KOPT-K1 (cell line): Measurements from ENCODE around the gene ARID4B.
"Not testable (repeated sequence)": the region's sequence is repeated elsewhere in the genome, so short reads cannot be mapped to it uniquely, and the experiment has no call there.

Experiments
- H3K27ac ChIP-seq: fragments of 200-600 bp; sonication (generic); 2 replicates; pipeline ENCODE4 v1.5.1; 2016; ENCODE audit warnings: antibody characterized with exemption, mild to moderate bottlenecking, low read depth, low read length; ENCODE audit not compliant: poor library complexity, severe bottlenecking
- H3K36me3 ChIP-seq: fragments of 200-600 bp; sonication (generic); 2 replicates; pipeline ENCODE4 v1.5.1; 2017; ENCODE audit warnings: antibody characterized with exemption, mild to moderate bottlenecking, low read length, moderate library complexity; ENCODE audit not compliant: insufficient read depth
- H3K9me3 ChIP-seq: fragments of 200-600 bp; sonication (generic); 2 replicates; pipeline ENCODE4 v1.5.1; 2017; ENCODE audit warnings: antibody characterized with exemption, low read length, mild to moderate bottlenecking; ENCODE audit not compliant: insufficient read depth, poor library complexity, severe bottlenecking

The ARID4B gene

GRCh38 chr1:235214962-235215361, 113.0 kb downstream of the ARID4B start:
- Histone ChIP-seq H3K27ac (peak overlapping the region; percentile 24), H3K36me3 (peaks cover 52% of the 10 kb centered on the region)
- not testable (repeated sequence) for H3K9me3 ChIP-seq

DNA sequence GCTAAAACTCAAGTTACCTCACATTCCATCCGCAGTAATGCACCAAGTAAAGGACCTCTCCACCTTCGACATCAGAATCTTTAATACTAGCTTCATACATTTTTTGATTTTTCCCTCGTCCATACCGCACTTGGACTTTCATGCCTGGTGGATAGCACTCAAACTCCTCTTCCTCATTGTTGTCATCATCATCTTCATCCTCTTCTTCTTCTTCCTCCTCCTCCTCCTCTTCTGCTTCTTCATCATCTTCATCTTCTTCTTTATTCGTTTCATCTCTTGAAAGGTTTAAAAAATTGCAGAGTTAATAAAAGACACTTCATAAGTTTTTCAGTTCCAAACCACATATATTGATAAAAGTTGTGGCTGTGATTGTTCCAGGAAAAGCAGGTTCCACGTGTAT, 114.2 kb downstream of the ARID4B start:
- H3K9me3 ChIP-seq = no peaks in the 10 kb centered on the region
- peak overlapping the region; percentile 29 for H3K27ac ChIP-seq
- H3K36me3 ChIP-seq = peaks cover 50% of the 10 kb centered on the region

- peaks cover 49% of the 10 kb centered on the region for H3K36me3 ChIP-seq
These were observed 116.5 kb downstream of the ARID4B start for GRCh38 chr1:235211517-235211916.

DNA sequence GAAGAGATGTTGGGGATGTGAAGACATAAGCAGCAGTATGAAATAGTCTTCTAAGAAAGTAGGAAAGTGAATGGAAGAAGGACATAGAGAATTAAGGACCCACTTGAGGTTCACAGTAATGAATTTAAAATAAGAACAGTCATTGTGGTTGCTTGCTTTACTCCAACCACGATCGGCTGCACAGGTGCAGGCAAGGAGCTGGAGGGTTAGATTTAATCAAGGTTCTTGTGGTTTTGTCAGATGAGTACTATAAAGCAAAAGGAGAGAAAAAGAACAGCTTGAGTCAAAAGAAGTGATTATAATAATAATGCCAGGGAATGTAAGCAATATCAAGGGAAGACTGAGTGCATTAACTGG, 120.8 kb downstream of the ARID4B start:
- peaks cover 40% of the 10 kb centered on the region for H3K36me3 ChIP-seq
- H3K27ac ChIP-seq = peak overlapping the region; percentile 62
- no peaks in the 10 kb centered on the region for H3K9me3 ChIP-seq

More at GRCh38 chr1:235211517-235211916, 116.5 kb downstream of the ARID4B start:
- no peaks in the 10 kb centered on the region for H3K9me3 ChIP-seq
- H3K27ac ChIP-seq = no peak overlapping the region

- Histone ChIP-seq H3K36me3 (peaks cover 35% of the 10 kb centered on the region), H3K27ac (peak overlapping the region; percentile 62), H3K9me3 (no peaks in the 10 kb centered on the region)
These were observed 121.3 kb downstream of the ARID4B start for GRCh38 chr1:235206533-235207208.

- Histone ChIP-seq H3K27ac (peak overlapping the region; percentile 62), H3K36me3 (peaks cover 35% of the 10 kb centered on the region), H3K9me3 (no peaks in the 10 kb centered on the region)
These were observed 122.3 kb downstream of the ARID4B start for GRCh38 chr1:235205687-235206086.

- H3K9me3 ChIP-seq = no peaks in the 10 kb centered on the region
- H3K36me3 ChIP-seq = peaks cover 24% of the 10 kb centered on the region
- H3K27ac ChIP-seq = no peak overlapping the region
These were observed 124.6 kb downstream of the ARID4B start for GRCh38 chr1:235203428-235203827.

- peaks cover 34% of the 10 kb centered on the region for H3K36me3 ChIP-seq
- H3K9me3 ChIP-seq, H3K27ac ChIP-seq: not testable (repeated sequence)
These were observed 125.5 kb downstream of the ARID4B start for GRCh38 chr1:235202447-235202846.

GRCh38 chr1:235199441-235199840, 128.5 kb downstream of the ARID4B start:
- H3K9me3 ChIP-seq = no peaks in the 10 kb centered on the region
- peaks cover 61% of the 10 kb centered on the region for H3K36me3 ChIP-seq
- no peak overlapping the region for H3K27ac ChIP-seq

- peaks cover 84% of the 10 kb centered on the region for H3K36me3 ChIP-seq
These were observed 137.5 kb downstream of the ARID4B start for GRCh38 chr1:235190431-235190830.

GRCh38 chr1:235187316-235187715, 140.7 kb downstream of the ARID4B start:
- H3K9me3 ChIP-seq = no peaks in the 10 kb centered on the region
- peaks cover 77% of the 10 kb centered on the region for H3K36me3 ChIP-seq
- H3K27ac ChIP-seq = no peak overlapping the region

More at GRCh38 chr1:235190431-235190830, 137.5 kb downstream of the ARID4B start:
- H3K27ac ChIP-seq = no peak overlapping the region
- no peaks in the 10 kb centered on the region for H3K9me3 ChIP-seq

- Histone ChIP-seq H3K27ac (no peak overlapping the region), H3K9me3 (no peaks in the 10 kb centered on the region), H3K36me3 (peaks cover 81% of the 10 kb centered on the region)
These were observed 146.3 kb downstream of the ARID4B start for GRCh38 chr1:235181561-235182245.

DNA sequence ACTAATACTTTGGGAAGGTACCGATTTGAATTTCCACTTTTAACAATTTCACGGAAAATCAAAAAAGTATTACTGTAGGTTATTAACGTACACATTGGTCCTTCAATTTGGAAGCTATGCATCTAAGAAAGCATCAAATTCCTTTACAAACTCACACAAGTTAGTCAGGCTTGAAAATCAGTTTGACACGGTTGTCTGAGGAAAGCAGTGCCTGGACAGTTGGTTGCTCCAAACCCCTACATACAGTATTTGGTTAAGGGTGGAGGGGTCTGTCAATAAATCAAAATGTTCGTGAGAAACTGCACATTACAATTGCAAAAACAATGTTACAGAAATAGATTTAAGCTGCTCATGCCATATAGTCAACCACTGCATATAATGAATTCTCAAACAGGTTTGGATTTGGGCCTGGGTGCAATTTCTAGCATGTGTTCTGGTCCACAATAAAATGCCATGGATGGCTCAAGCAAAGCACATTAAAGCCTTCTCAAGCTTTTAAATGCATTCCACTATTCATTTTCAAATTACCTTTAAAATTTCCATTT, 147.0 kb downstream of the ARID4B start:
- Histone ChIP-seq H3K27ac (no peak overlapping the region), H3K9me3 (no peaks in the 10 kb centered on the region), H3K36me3 (peaks cover 84% of the 10 kb centered on the region)

- no peak overlapping the region for H3K27ac ChIP-seq
- H3K36me3 ChIP-seq = peaks cover 93% of the 10 kb centered on the region
- no peaks in the 10 kb centered on the region for H3K9me3 ChIP-seq
These were observed 151.5 kb downstream of the ARID4B start for GRCh38 chr1:235176486-235176885.

GRCh38 chr1:235169986-235170385, 158.0 kb downstream of the ARID4B start:
- H3K36me3 ChIP-seq = peaks cover 83% of the 10 kb centered on the region
- no peaks in the 10 kb centered on the region for H3K9me3 ChIP-seq
- no peak overlapping the region for H3K27ac ChIP-seq
